Coronary artery (tissue), 2 donors: ENCODE results near the gene LSM14A.
"Not testable (repeated sequence)": the region's sequence is repeated elsewhere in the genome, so short reads cannot be mapped to it uniquely, and the experiment has no call there.

Source experiments
- DNase-seq: peaks from one replicate; pipeline ENCODE4 v3.0.0-alpha.2; 2017; ENCODE audit warnings: low spot score
- H3K27ac ChIP-seq, 2 donors: fragments of 200-600 bp; sonication (generic); one replicate each; pipeline ENCODE4 v1.5.1; 2016 to 2019
- H3K4me3 ChIP-seq: fragments of 200-600 bp; sonication (generic); 2 replicates; pipeline ENCODE4 v1.5.1; 2016; ENCODE audit warnings: mild to moderate bottlenecking, moderate library complexity
- CTCF ChIP-seq: fragments of 200-600 bp; sonication (generic); IDR thresholded peaks from one replicate; pipeline ENCODE4 v1.5.1; 2019; ENCODE audit warnings: antibody characterized with exemption

Gene LSM14A

GRCh38 chr19:34171877-34172660, at the start of gene LSM14A:
TSS of gene LSM14A (plus strand) at chr19:34172504. CDS start at chr19:34172643, 139 bp downstream.
- TF ChIP-seq CTCF: no peak
- H3K4me3 ChIP-seq: peak within 1 kb of the TSS; percentile 95
- peak; percentile 93 for DNase-seq
- H3K27ac ChIP-seq: peak within 1 kb of the TSS; percentile 98 to 99

DNA sequence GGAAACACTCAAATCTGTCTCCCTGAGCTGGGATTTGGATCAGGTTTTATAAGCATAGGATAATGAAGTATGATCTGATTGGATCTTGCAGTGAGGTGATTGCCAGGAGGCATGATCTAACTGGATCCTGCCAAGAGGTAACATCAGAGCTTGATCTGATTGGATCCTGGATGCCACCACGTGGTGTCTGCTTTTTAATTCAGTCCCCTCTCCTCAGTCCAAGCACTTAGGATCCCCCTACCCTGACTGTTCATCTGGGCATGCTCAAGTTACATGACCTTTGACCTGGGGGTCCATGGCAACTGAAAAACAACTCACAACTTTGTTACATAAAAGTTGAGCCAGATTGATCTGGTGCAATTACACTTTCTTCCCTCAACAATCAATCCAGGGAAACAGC, 47.5 kb upstream of the LSM14A start:
- no peak overlapping the region for H3K27ac ChIP-seq
- no peak for DNase-seq
- no peak for TF ChIP-seq CTCF
- no peak overlapping the region for H3K4me3 ChIP-seq

DNA sequence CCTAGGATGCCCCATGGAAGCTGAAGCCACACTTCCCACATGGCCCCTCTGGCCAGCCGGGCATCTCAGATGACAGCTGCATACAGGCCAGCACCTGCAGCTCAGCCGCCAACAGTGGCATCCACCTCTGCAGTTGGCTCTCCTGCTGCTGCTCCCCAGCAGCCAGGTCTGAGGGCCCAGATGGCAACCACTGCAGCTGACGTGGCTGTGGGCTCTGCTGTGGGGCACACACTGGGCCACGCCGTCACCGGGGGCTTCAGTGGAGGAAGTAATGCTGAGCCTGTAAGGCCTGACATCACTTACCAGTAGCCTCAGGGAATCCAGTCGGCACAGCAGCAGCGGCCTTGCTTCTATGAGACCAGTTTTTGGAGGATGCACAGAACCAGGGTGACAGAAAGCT, 45.3 kb upstream of the LSM14A start:
- no peak overlapping the region for H3K27ac ChIP-seq
- DNase-seq: no peak
- no peak for TF ChIP-seq CTCF
- no peak overlapping the region for H3K4me3 ChIP-seq

- Histone ChIP-seq H3K27ac (no peak overlapping the region), H3K4me3 (no peak overlapping the region)
- no peak for TF ChIP-seq CTCF
- DNase-seq: no peak
These were observed 44.6 kb upstream of the LSM14A start for GRCh38 chr19:34127684-34128189.

GRCh38 chr19:34128558-34129250, 43.6 kb upstream of the LSM14A start:
- TF ChIP-seq CTCF: no peak

GRCh38 chr19:34131100-34131499, 41.2 kb upstream of the LSM14A start:
- DNase-seq: no peak
- Histone ChIP-seq H3K4me3 (no peak overlapping the region), H3K27ac (no peak overlapping the region)
- no peak for TF ChIP-seq CTCF

More at GRCh38 chr19:34128558-34129250, 43.6 kb upstream of the LSM14A start:
- DNase-seq: no peak
- Histone ChIP-seq H3K4me3 (no peak overlapping the region), H3K27ac (no peak overlapping the region)

- not testable (repeated sequence) for H3K27ac ChIP-seq, H3K4me3 ChIP-seq, DNase-seq
These were observed 40.2 kb upstream of the LSM14A start for GRCh38 chr19:34132145-34132544.

DNA sequence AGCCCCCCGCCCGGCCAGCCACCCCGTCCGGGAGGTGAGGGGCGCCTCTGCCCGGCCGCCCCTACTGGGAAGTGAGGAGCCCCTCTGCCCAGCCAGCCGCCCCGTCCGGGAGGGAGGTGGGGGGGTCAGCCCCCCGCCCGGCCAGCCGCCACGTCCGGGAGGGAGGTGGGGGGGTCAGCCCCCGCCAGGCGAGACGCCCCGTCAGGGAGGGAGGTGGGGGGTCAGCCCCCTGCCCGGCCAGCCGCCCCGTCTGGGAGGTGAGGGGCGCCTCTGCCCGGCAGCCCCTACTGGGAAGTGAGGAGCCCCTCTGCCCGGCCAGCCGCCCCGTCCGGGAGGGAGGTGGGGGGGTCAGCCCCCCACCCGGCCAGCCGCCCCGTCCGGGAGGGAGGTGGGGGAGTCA, 39.6 kb upstream of the LSM14A start:
- not testable (repeated sequence) for DNase-seq, H3K4me3 ChIP-seq, H3K27ac ChIP-seq
